ENCODE measurements around the gene GPX4.

GRCh38 chr19:1136201-1136600 is 32.4 kb downstream of the GPX4 start:
- TF ChIP-seq CTCF (IDR thresholded peaks at IDR 0.05 in 2 of 3, conservative IDR thresholded peaks at IDR 0.05 in 1 of 3; ENCODE audit: control insufficient read depth in 2 of 3, extremely low read depth in 1 of 3, insufficient read depth in 1 of 3, low read depth in 3 of 3, low read length in 3 of 3) (no peak), SIN3A (IDR thresholded peaks at IDR 0.05; ENCODE audit: low read depth, low read length) (no peak), MXI1 (IDR thresholded peaks at IDR 0.05; ENCODE audit: low read depth, low read length) (no peak), EZH2 (IDR thresholded peaks at IDR 0.05; ENCODE audit: borderline replicate concordance, control insufficient read depth, low read depth, low read length) (no peak), NR2C2 (IDR thresholded peaks at IDR 0.05; ENCODE audit: borderline replicate concordance, control insufficient read depth, insufficient read length, low read depth) (no peak), TAF1 (IDR thresholded peaks at IDR 0.05; ENCODE audit: borderline replicate concordance, low read depth, low read length) (no peak), STAT1 (conservative IDR thresholded peaks at IDR 0.05) (no peak), ZNF384 (IDR thresholded peaks at IDR 0.05; ENCODE audit: borderline replicate concordance, low read depth, low read length) (no peak), YY1 (IDR thresholded peaks at IDR 0.05; ENCODE audit: low read depth, low read length) (no peak)
